Hippocampal formation (tissue), 2 donors: Measurements from ENCODE around the gene STOML1.
"Not testable (repeated sequence)": the region's sequence is repeated elsewhere in the genome, so short reads cannot be mapped to it uniquely, and the experiment has no call there.

Source experiments
- DNase-seq, 2 donors: peaks; one replicate each; lab custom pipeline; 2025; lab: John Stamatoyannopoulos, UW

The STOML1 gene

DNA sequence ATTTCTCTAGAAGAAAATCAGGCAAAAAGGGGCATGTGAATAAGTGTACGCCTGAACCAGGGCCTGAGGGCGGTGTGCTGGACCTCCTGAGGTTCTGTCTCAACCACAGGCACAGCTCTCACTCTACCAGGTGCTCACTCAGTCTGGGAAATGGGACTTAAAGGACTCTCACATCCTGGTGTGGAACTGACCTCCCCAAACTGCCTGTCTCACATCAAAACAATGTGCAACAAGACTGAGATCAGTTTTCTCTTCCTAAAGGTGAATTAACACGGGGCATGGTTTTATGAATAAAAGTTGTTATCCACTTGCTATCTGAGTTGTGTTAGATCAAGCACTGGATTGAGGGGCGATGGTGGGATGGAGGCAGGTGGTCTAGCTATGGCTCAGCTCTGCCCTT, 4.8 kb downstream of the STOML1 start:
- no peak for DNase-seq

- DNase-seq: no peak
Measured at GRCh38 chr15:73986776-73987056, 5.4 kb downstream of the STOML1 start.

DNA sequence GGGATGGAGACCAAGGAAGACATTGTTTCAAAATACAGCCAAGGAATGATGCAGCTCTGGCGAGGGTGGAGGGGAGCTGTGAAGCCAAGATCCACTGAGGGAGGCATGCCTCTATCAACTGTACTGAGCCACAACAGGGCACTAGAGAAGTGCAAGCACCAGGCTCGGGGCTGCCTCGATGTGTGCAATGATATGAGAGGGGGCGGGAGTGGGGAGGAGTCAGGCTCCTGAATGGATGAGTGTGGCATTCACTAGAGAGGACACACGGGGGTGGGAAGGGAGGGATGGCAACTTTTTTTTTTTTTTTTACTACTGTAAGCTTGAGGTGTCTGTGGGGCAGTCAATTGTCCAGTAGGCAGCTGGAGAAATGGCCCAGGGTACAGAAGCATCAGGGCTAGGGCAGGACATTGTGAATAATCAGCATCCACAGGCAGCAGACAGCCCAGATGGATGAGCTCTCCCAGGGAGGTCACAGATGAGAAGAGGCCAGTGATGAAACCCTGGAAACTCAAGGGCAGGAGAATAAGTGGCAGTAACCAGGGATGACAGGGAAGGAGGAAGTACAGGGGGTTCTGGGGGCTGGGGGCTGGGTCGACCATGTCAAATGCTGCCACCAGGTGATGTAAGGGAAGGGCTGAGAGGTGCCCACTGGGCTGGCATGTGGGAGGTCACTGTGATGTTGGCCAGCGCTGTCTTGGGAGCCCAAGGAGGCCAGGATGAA, 5.9 kb downstream of the STOML1 start:
- no peak for DNase-seq

- DNase-seq: no peak
Measured at GRCh38 chr15:73985101-73985873, 6.8 kb downstream of the STOML1 start.

DNA sequence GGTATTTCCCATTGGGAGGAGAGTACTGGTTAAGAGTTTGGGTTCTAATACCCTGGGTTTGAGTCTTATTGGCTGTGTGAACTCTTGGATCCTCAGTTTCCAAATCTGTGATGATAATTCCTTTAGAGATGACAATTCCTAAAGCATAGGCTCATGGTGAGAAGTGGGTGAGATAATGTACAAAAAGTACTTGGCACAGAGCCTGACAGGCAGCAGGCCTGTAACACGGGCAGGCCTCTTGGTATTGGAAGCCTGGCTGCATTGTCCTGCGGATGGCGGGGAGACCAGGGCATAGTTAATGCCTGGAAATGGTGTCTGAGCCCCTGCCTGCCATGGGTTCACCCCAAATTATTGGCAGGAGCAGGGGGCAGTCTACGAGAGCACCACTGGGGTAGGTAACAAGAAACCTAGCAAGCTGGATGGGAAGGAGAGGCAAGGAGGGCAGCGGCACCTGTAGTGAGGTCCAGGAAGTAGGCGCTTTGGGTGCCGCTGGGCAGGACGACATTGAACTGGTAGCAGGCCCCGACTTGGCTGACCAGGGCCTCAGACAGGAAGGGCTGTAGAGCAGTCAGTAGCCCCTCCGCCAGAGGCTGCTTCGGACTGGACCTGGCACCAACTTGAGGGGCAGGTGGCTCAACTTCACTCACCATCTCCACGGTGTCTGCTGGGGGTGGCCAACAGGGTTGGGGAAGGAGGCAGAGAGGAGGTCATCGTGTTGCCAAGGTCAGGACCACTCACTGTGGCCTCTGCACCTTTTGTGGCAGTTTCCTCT, 7.7 kb downstream of the STOML1 start:
- no peak for DNase-seq

DNA sequence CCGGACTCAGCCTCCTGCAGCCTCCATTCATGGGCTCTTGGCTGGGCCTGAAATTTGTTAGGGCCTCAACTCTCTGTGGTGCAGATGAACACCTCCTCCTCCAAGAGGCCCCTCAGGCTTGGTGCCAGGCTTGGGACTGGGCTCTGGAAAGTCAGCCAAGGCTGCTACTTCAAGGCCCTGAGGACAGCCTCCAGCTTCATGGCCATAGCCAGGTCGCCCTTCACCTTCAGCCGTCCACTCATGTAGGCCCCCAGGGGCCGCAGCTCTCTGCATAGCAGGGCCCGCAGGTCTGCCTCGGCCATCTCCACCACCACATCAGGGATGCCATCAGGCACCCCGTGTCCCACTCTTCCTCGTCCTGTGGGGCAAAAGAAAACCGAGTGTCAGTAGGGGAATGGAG, 8.3 kb downstream of the STOML1 start:
- no peak for DNase-seq

DNA sequence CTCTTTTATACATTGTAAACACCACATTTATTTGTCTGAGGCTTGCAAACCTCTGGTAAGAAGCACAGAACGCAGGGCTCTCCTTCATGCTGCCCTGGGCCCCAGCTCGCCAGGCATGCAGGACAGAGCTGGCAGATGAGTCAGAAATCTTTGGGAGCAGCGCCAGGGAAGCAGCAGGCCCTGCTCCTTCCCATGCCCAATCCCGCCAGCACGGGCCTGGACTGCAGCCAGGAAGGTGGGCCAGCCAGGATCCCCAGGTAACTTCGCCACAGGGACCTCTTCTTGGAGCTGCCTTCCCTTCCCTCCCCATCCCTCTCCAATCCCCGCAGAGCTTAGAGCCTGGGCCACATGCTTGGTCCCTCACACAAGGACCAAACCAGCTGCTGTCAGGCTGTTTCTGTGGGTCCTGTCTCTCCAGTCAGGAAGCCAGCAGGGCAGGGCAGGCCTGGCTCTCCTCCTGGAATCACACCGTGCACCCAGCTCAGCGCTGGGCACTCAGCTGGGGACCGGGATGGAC, 8.8 kb downstream of the STOML1 start:
- no peak for DNase-seq

GRCh38 chr15:73982222-73982962, 9.7 kb downstream of the STOML1 start:
- peak; percentile 25 to 63 for DNase-seq

GRCh38 chr15:73981761-73982221, 10.3 kb downstream of the STOML1 start:
- no peak for DNase-seq

GRCh38 chr15:73979636-73980035, 12.5 kb downstream of the STOML1 start:
- DNase-seq: no peak

DNA sequence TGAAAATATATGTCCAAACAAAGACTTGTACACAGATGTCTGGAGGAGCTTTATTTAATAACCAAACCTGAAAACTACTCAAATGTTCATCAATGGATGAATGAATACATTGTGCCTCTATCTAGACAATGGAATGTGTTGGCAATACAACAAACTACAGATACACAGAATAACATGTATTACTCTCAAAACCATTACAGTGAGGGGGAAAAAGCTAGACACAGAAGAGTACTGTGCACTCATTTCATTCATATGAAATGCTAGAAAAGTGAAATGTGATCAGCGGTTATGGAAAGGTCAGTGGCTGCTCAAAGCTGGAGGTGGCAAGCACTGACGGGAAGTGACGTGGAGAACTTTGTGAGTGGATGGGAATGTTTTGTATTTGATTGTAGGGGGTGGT, 13.2 kb downstream of the STOML1 start:
- DNase-seq: no peak

GRCh38 chr15:73975440-73976125, 16.5 kb downstream of the STOML1 start:
- not testable (repeated sequence) for DNase-seq

- DNase-seq: not testable (repeated sequence)
Measured at GRCh38 chr15:73973683-73974200, 18.4 kb downstream of the STOML1 start.

- peak; percentile 51 to 72 for DNase-seq
Measured at GRCh38 chr15:73972984-73973682, 19.0 kb downstream of the STOML1 start.

DNA sequence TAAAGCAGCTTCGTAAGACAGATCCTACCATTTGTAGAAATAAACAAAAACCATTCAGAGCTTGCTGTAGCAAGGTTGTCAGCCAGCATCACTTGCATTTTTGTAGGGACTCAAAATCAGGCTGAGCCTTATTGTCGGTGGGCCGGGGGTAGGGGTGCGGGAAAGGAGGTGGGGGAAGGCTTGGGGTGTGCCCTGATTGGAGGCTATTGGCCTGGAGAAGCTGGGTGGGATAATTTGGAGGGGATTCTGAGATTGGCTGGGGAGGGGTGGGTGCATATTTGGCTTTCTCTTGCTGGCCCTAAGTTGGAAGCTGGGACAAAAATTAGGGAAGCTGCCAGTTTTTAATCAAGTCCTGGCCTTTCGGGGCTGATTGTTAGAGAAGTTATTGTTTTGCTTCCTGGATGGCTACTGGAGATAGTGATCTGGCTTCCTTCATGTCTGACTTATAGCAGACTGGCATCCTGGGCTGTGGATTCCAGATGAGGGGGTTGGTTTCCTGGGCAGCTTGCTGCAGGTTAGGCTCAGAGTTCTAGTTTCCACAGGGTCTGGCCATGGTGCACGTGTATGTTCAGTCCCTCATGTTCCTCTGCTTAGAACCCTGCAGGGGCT, 22.8 kb downstream of the STOML1 start:
- DNase-seq: no peak

- DNase-seq: no peak
Measured at GRCh38 chr15:73968461-73968860, 23.6 kb downstream of the STOML1 start.

GRCh38 chr15:73965758-73966113, 26.4 kb downstream of the STOML1 start:
- DNase-seq: no peak

DNA sequence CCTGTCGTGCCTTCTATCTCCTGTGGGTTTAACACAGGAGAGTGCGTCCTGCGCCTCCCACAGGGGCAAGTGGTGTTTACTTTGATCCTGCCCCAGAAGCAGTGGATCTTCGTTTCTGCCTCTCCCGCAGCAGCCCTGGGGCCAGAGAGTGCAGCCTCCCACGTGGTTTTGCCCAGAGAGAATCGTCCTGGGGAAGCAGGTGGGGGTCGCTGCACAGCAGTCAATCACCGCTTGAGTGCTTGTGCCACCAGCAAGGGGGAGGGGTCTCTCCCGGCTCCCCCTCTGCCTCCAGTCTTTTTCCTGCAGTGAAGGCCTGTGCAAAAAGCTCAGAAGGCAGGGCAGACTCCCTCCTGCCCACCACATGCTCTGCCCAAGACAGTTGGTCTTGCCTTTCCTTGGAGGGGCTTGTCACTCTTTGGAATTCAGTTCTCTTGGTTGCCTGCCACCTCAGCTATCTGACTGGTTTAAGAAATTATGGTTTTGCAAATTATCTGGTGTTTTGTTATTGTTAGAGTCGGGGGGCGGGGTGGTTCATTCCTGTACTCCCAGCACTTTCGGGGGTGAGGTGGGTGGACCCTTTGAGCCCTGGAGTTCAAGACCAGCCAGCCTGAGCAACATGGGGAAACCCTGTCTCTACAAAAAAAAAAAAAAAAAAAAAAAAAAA, 26.9 kb downstream of the STOML1 start:
- no peak for DNase-seq

DNA sequence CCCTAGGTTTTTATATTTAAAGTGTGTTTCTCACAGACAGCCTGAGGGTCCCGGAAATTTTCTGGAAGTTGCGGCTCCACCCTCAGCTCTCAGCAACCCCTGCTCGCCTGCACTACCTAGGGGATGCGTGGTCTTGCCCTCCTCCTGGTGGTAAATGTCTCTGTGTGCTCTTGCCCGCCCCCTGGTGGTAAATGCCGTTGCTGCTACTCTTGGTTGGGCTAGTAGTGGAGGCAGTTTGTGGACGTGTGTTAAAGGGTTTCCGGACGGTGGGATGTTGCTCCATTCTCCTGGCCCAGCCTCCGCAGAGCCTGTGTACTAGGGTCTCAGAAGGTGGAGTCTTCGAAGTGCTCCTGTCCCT, 27.4 kb downstream of the STOML1 start:
- DNase-seq: peak in 1 of 2 donors; percentile 41

DNA sequence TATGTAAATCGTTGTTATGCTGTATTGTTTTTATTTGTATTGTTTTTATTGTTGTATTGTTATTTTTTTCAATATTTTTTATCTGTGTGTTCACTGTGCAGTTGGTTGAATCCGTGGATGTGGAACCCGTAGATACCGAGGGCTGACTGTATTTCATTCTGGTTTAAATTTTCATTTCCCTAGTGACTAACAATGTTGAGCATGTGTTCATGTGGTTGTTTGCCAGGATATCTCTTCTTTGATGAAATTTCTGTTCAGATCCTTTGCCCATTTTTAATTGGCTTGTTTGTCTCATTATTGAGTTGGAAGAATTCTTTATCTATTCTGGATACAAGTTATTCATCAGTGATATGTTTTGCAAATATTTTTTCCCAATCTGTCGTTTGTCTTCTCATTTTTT, 29.7 kb downstream of the STOML1 start:
- DNase-seq: no peak
